Hepatocyte (in vitro differentiated cells): ENCODE measurements around the gene TFDP3.

Experiments
- CTCF ChIP-seq: fragments of 200-600 bp; sonication (generic); IDR thresholded peaks from 2 replicates; pipeline ENCODE4 v1.5.1; 2016; ENCODE audit warnings: antibody characterized with exemption, mild to moderate bottlenecking; ENCODE audit not compliant: poor library complexity
- EZH2phosphoT487 ChIP-seq: fragments of 200-600 bp; sonication (generic); IDR thresholded peaks from one replicate; pipeline ENCODE4 v1.6.1; 2018; ENCODE audit warnings: antibody characterized with exemption, mild to moderate bottlenecking, low read depth, moderate library complexity; ENCODE audit not compliant: unreplicated experiment, severe bottlenecking

GRCh38 chrX:133215017-133215416 lies 3.1 kb downstream of the TFDP3 start:
- no peak for TF ChIP-seq CTCF
- no peak for TF ChIP-seq EZH2phosphoT487
